ENCODE measurements around the gene BCL11A.
"Not testable (repeated sequence)": the region's sequence is repeated elsewhere in the genome, so short reads cannot be mapped to it uniquely, and the experiment has no call there.

Gene BCL11A

DNA sequence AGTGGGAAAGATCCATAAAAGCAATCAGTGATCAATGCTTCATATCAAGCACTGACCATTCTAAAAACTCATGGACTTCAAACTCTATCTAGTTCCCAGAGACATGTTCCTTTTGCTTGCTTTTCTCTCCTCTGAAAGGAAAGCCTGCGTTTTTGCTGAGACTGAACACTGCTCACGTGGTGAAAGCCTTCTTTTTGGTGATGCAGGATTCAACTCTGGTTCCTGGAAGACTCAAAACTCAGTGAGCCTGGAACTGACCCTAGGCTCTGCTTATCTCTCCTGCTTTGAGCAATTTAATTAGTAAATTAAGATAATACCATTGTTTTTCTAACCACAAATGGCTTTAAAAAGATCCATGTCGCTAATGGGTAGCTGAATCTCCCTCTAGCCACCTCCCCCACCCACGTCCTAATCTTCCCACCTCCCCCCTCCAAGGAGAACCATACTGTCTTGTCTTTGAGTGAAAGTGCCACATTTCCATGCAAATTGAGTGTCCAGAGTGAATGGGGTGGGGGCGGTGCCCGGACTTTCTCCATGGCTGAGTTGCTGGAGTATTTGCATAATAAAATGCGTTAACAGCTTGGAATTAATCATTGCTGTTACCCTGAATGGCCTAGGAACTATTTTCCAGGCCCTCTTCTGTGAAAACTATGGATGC is 130.5 kb downstream of the BCL11A start:
- DNase-seq = no peak

DNA sequence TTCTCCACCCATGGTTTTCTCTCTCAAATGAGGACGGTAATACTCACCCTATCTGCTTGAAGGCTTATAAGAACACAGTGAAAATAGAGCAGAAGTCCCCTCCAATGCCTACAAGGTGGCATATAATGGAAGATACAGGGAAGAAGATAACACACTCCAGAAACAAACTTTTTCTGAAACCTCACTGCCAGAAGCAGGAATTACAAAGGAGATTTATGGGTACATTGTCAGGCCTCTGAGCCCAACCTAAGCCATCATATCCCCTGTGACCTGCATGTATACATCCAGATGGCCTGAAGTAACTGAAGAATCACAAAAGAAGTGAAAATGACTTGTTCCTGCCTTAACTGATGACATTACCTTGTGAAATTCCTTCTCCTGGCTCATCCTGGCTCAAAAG is 136.2 kb downstream of the BCL11A start:
- not testable (repeated sequence) for DNase-seq

DNA sequence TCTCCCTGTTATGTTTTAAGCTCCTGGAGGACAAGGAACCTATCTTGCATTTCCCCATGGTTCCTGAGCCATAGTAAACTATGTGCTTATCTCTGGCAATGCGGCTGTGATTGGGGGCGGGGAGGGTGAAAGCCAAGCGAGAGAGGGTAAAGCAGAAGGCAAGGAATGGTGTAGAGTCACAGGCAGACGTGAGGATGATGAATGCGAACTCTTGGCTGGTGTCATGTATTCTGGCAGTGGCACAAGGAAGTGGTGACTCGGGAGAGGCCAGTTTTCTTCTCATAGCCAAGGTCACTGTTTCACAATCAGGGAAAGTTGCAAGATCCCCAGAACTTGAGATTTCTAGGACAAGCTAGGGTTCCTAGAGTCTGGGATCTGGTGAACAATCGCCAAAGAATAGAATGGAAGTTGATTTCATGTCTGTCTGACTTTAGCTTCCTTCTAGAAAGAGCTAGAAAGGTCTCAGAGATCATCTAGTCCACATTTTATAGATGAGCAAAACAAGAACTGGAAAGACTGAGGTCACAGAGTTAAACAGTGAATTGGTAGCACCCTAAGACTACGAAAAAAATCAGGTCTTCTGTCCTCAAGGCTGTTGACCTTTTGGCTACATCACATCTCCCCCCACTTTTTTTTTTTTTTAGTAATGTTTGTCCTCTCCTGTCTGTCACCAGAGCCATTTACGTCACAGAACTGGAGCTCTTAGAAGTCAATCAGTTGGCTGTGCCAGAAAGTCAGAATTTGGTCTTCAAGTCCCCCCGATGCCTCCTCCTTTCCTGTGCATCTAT is 137.0 kb downstream of the BCL11A start:
- DNase-seq = no peak

DNA sequence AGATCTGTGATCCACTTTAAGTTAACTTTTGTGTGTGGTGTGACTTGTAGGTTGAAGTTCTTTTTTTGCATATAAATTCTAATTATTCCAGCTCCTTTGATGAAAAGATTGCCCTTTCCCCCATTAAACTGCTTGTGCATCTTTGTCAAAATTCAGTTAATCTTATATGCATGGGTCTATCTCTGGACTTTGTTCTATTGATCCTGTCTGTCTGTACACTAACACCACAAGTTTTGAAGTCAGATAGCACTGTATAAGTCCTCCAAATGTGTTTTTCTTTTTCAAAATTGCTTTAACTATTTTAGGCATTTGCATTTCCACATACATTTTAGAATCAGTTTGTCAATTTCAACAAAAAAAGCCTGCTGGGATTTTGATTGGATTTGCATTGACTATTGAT is 137.6 kb downstream of the BCL11A start:
- DNase-seq = no peak

GRCh38 chr2:60414495-60415138 is 138.8 kb downstream of the BCL11A start:
- DNase-seq = no peak

DNA sequence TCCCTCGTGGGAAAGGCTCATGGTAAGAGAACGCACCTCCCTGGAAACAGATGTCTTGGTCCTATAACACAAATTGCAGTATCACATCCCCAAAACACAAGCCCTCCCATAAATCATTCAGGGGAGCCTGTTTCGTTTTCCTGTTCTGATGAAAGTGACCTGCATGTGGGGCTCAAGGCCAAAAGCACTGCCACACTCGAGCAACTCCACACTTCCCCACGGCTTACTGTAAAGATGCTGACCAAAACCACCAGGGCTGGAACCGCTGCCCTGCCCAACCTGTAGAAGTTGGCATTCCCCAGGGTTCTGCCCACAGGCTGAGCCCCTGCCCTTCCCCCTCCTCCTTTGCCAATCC is 139.7 kb downstream of the BCL11A start:
- no peak for DNase-seq

- no peak for DNase-seq
Observed at GRCh38 chr2:60413069-60413813, 140.2 kb downstream of the BCL11A start.

DNA sequence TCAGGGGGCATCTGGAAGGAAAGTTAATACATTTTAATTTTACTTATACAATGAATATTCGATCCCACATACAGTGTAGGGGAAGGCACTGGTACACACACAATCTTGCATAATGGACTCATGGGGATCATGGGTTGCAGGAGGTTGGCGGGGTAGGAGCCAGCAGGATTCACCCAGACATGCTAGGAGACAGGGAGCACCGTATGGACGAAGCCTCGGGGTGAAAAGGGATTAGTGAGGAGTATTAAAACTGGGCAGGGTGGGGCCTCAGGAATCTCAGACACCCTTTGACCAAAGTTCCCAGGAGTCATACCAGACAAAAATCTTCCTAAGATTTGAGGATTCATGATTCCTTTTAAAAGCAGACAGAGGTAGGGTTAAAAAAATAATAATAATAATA is 140.8 kb downstream of the BCL11A start:
- no peak for DNase-seq

DNA sequence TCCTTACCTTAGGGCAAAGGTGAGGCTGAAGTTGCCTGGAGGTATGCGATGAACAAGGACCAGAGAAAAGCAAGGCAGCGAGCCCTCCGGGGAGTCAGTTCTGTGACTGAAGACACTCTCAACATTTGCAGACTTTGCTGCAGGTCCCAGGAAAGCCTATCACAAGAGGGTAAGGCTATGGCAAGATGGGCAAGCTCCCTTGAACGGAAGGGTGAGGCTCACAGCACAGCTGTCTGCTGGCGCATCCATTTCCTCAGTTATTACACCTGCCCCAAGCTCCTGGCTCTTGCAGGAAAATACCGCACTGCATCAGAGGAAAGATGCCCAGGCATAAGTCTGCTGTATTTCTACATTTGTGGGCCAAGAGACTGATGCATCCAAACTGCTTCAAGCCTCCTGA is 141.4 kb downstream of the BCL11A start:
- no peak for DNase-seq

DNA sequence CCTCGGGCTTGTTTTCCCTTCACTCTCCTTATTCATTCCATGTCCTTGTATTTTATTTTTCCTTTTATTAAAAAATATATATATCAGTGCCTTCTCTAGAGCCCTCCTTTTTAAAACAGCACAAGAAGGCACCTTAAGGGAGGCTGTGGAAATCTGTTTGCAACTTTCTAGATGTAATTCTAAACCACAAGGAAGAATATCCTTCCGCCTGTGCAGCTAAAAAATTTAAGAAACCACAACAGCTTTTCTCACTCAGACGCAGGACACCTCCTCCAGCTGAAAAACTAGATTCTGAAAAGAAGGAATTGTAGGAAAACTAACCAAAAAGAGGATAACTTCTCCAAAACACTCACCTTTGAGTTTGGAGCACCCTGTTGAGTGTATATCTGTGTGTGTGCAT is 142.2 kb downstream of the BCL11A start:
- DNase-seq = no peak

DNA sequence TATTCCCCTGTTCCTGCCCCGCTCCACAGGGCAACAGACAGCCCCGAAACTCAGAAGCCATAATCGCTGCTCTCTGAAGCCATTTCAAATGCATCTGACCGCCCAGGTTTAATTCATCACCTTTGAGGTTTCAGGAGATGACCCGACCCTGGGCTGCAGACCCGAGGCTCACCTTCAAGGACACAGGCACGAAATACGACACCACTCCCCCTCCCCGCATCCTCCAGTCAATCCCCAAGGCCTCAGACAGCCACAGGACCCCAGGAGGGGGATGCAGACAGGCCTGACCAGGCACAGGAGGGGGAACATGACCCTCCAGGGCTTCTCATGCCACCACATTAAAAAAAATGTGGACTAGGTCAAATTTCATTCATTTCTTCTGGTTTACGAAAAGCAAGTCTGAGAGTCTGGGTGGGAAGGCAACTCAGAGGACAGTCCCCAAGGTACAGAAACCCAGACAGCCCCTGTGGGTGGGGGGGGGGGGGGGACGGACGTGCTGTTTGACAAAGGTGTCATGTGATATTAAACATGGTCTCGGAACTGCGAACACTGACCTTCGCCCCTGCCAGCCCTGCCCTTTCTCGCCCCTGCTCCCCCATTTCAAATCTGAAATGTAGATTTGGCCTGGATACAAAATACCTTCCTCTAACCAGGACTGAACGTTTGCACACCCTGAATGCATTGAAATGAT is 142.9 kb downstream of the BCL11A start:
- DNase-seq = no peak

DNA sequence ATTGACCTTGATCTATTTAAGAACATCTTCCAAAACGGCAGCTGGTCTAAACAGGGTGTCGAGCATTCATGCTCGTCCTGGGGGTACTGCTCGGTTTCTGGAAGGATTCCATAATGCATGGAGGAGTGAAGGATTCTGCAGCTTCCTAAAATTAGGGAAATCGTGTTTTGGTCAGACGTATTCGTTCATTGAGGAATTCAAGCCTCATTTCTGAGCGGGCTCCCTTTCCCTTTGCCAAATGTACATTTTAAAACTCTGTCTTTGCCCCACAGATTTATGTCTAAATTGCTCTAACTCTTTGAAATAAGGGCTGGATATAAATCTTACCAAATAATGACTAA is 144.0 kb downstream of the BCL11A start:
- DNase-seq = no peak

GRCh38 chr2:60408811-60409530 is 144.5 kb downstream of the BCL11A start:
- DNase-seq = no peak

- DNase-seq = no peak
Observed at GRCh38 chr2:60408207-60408606, 145.2 kb downstream of the BCL11A start.

GRCh38 chr2:60407398-60407797 is 146.1 kb downstream of the BCL11A start:
- DNase-seq = no peak

DNA sequence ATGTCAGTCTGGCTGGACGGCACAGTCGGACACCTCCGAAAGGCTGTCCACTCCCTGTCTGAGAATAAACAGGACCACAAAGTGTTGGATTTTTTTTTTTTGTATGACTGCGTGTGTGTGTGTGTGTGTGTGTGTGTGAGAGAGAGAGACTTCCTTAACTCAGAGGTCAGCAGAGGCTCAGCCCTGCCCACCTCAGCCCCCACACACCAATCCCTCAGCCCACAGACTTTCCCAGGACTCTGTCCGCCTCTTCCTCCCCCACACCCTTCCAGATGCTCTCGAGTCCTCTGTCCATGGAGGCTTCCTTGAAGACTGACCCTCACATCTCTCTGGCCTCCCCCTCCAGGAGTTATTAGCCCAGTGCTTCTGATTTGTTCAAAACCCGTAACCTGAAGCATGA is 147.3 kb downstream of the BCL11A start:
- DNase-seq = no peak

GRCh38 chr2:60405271-60405919 is 148.1 kb downstream of the BCL11A start:
- DNase-seq = no peak

All from stimulated activated naive CD4-positive, alpha-beta T cell (primary cell).